GM12891 (cell line): ENCODE measurements around the gene NUMA1.

Experiments
- POLR2A ChIP-seq: IDR thresholded peaks from 2 replicates; pipeline ENCODE4 v1.6.1; 2011; ENCODE audit warnings: low read depth, low read length, control low read depth
- POLR2AphosphoS5 ChIP-seq: IDR thresholded peaks from 2 replicates; pipeline ENCODE4 v1.6.1; 2011; ENCODE audit warnings: low read depth, low read length, control low read depth
- POU2F2 ChIP-seq: IDR thresholded peaks from 2 replicates; pipeline ENCODE4 v1.6.1; 2011; ENCODE audit warnings: low read depth, mild to moderate bottlenecking, control low read depth, low read length, moderate library complexity

DNA sequence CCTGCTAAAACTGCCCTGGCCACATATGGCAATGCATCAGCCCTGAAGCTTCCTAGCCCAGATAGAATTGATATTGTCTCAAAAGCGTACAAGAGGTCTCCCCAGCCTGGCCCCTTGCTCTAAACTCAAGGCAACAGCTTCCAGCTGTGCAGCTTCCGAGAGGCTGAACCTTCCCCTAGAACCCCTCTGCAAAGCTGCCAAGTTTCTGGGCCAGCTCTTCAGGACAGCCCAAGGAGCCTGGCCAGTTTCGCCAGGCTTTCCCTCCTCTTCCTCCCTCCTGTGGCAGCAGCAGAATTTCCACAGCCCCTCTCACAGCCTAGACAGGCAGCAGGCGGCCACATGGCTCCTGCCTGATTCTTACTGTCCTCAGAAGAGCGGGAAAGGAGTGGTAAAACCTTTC lies 34.5 kb downstream of the NUMA1 start:
- TF ChIP-seq POLR2AphosphoS5 (no peak), POU2F2 (no peak), POLR2A (no peak)
